ENCODE data around the gene LAMC2. TPM values are rescaled to one million over a fixed set of nuclear protein-coding genes. Genes with fewer than 3 reads are reported as not detected.

The LAMC2 gene
- total and polyA plus RNA-seq, 2 of the 8 experiments (the other 6 are each of a cell fraction or from before 2014, with no cell fraction given), result 4.6 to 12.9 TPM

DNA sequence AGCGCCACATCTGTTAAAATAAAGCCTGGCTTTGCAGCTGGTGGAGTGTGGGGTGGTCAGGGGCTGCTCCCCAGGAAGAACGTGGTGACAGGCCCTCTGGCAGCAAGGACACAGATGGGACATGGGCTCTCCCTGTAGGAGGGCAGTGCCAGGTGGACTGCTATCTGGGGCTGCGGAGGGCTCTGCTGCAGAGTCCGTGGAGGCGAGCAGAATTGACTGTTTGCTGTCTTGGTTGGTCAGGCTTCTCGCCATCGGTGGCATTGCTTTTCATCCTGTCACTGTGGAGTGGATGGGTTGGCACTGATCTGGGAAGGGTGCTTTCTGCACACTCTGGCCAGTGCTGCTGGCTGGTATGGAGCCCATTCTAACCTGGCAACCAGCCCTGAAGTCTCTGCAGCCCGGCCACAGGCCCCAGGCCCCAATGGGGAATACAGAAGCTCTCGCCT, 103.0 kb downstream of the LAMC2 start:
- no peaks in the 10 kb centered on the region for H3K9me3 ChIP-seq (ENCODE audit: insufficient read depth in 2 of 2, low read depth in 1 of 2, low read length in 1 of 2)
- H3K9ac ChIP-seq (replicated peaks in 1 of 4; ENCODE audit: extremely low read depth in 1 of 4, low read depth in 3 of 4, low read length in 3 of 4), result no peak overlapping the region
- DNase-seq (ENCODE audit: low read depth in 1 of 2, low spot score in 2 of 2) (no peak), FAIRE-seq (no peak)
- H2BK15ac ChIP-seq (ENCODE audit: low read length), result 0 out of 2 replicates have a peak overlapping the region, but pooled peaks have one; percentile 95
- H2AFZ ChIP-seq (ENCODE audit: low read length), result no peak overlapping the region
- no peak overlapping the region for H3K4me3 ChIP-seq (ENCODE audit: extremely low read depth in 1 of 4, insufficient read depth in 2 of 4, low read depth in 3 of 4, low read length in 4 of 4)
- no peak overlapping the region for H3K4me2 ChIP-seq (ENCODE audit: insufficient read depth in 1 of 2, low read depth in 2 of 2, low read length in 2 of 2)
- no peak overlapping the region for H3K4ac ChIP-seq (replicated peaks; ENCODE audit: insufficient read length, low read depth, low read length)
- H2BK120ac ChIP-seq (replicated peaks; ENCODE audit: low read depth, low read length), result no peak overlapping the region
- peak overlapping the region; percentile 14; the same call in 1 of the 2 replicates for H4K8ac ChIP-seq (ENCODE audit: extremely low read depth, insufficient read depth, low read length)
- H3K27me3 ChIP-seq (replicated peaks in 1 of 4; ENCODE audit: control insufficient read depth in 3 of 4, extremely low read depth in 1 of 4, insufficient read depth in 3 of 4, low read length in 3 of 4), result no peaks in the 10 kb centered on the region
- no peak overlapping the region for H3K14ac ChIP-seq (ENCODE audit: insufficient read length)
- no peaks in the 10 kb centered on the region for H3K36me3 ChIP-seq (ENCODE audit: control insufficient read depth in 2 of 4, insufficient read depth in 4 of 4, low read length in 3 of 4)
- POLR2A ChIA-PET (ENCODE audit: partially characterized antibody), result interaction anchor here (0.9 kb wide), 1 partner anchor 21 kb away, joined by 3 read pairs; no protein-coding TSS in a partner anchor
- peak overlapping the region; percentile 50; the same call in 1 of the 2 replicates for H2BK12ac ChIP-seq (ENCODE audit: low read depth, low read length)
- no peak overlapping the region for H2BK20ac ChIP-seq (ENCODE audit: low read length)
- H3K27ac ChIP-seq (ENCODE audit: low read depth, low read length), result no peak overlapping the region
- H3K79me1 ChIP-seq (ENCODE audit: low read depth, low read length), result no peaks in the 10 kb centered on the region
- no peaks in the 10 kb centered on the region for H3K79me2 ChIP-seq (ENCODE audit: control insufficient read depth in 1 of 2, insufficient read depth in 2 of 2, low read length in 2 of 2)
- H3K23ac ChIP-seq (ENCODE audit: insufficient read length), result no peak overlapping the region
- no peak overlapping the region for H2BK5ac ChIP-seq (ENCODE audit: low read depth, low read length)
- no peak overlapping the region for H3K56ac ChIP-seq (replicated peaks; ENCODE audit: insufficient read length, low read depth, low read length)
- WGBS, 2 experiments (ENCODE audit: extremely low coverage in 1 of 2, insufficient coverage in 1 of 2, insufficient read length in 1 of 2, insufficient replicate concordance in 2 of 2, low coverage in 1 of 2, low lambda C conversion rate in 2 of 2, missing lambda C conversion rate in 1 of 2), result 90% methylated on average over 9 of the region's 9 CpGs; no CpG with 5 or more reads in 1 of the 2 experiments
- no peak overlapping the region for H4K5ac ChIP-seq (ENCODE audit: insufficient read length, low read depth, low read length)
- no peak overlapping the region; the same call in 1 of the 2 replicates for H3K18ac ChIP-seq (ENCODE audit: extremely low read depth, low read length)
- H4K20me1 ChIP-seq (replicated peaks in 1 of 2; ENCODE audit: control insufficient read depth in 1 of 2, insufficient read depth in 2 of 2, low read length in 2 of 2), result no peaks in the 10 kb centered on the region
- H3K23me2 ChIP-seq (ENCODE audit: low read depth, low read length), result no peaks in the 10 kb centered on the region
- no peak overlapping the region for H2AK5ac ChIP-seq (ENCODE audit: low read depth, low read length)
- no peak overlapping the region for H4K91ac ChIP-seq (replicated peaks; ENCODE audit: insufficient read length, low read length)
- H3K4me1 ChIP-seq (replicated peaks in 1 of 4; ENCODE audit: control insufficient read depth in 3 of 4, insufficient read depth in 4 of 4, low read length in 3 of 4), result peaks cover 4 to 21% (median 10%) of the 10 kb centered on the region in 4 experiments
- CTCF ChIA-PET (ENCODE audit: partially characterized antibody), result interaction anchor here (0.5 to 3.3 kb wide), 3 partner anchors 16 to 128 kb away, joined by 3 to 31 read pairs (median 4); no protein-coding TSS in a partner anchor
- no peak for TF ChIP-seq HDAC2 (IDR thresholded peaks at IDR 0.05; ENCODE audit: borderline replicate concordance in 1 of 2, low read depth in 2 of 2, low read length in 2 of 2)
- TF ChIP-seq BRCA1 (IDR thresholded peaks at IDR 0.05; ENCODE audit: low read depth, low read length), result no peak
- no peak for TF ChIP-seq ZNF274 (IDR thresholded peaks at IDR 0.05; ENCODE audit: borderline replicate concordance, extremely low read depth, low read length)
- no peak for TF ChIP-seq RXRA (IDR thresholded peaks at IDR 0.05; ENCODE audit: insufficient read depth, low read depth, low read length)
- TF ChIP-seq SP2 (IDR thresholded peaks at IDR 0.05; ENCODE audit: low read length), result no peak
- no peak for TF ChIP-seq JUND (IDR thresholded peaks at IDR 0.05; ENCODE audit: low read length)
- TF ChIP-seq POU5F1 (IDR thresholded peaks at IDR 0.05; ENCODE audit: low read depth, low read length), result no peak
- no peak for TF ChIP-seq ATF2 (IDR thresholded peaks at IDR 0.05; ENCODE audit: low read length)
- TF ChIP-seq POLR2AphosphoS5 (IDR thresholded peaks at IDR 0.05; ENCODE audit: low read depth, low read length), result no peak
- TF ChIP-seq SP1 (IDR thresholded peaks at IDR 0.05; ENCODE audit: low read depth, low read length), result no peak
- TF ChIP-seq EP300 (IDR thresholded peaks at IDR 0.05; ENCODE audit: borderline replicate concordance in 1 of 2, low read depth in 2 of 2, low read length in 2 of 2), result no peak
- no peak for TF ChIP-seq ASH2L (IDR thresholded peaks at IDR 0.05; ENCODE audit: low read length)
